HG03139 (cell line): ENCODE measurements around the gene CLRN3.

Source experiments
- ATAC-seq: cut with Tn5 transposase; IDR thresholded peaks from one replicate; pipeline ENCODE4 v1.9.1; 2021; ENCODE audit not compliant: unreplicated experiment

CLRN3 gene

GRCh38 chr10:127899766-127900387, 7.1 kb upstream of the CLRN3 start:
- ATAC-seq = no peak

- ATAC-seq = no peak
These were observed 4.4 kb upstream of the CLRN3 start for GRCh38 chr10:127897177-127897576.

- no peak for ATAC-seq
These were observed 3.8 kb upstream of the CLRN3 start for GRCh38 chr10:127896590-127896989.

- ATAC-seq = no peak
These were observed 1.4 kb upstream of the CLRN3 start for GRCh38 chr10:127894146-127894545.

GRCh38 chr10:127890832-127891334, 1.9 kb downstream of the CLRN3 start:
- ATAC-seq = no peak

- no peak for ATAC-seq
These were observed 2.5 kb downstream of the CLRN3 start for GRCh38 chr10:127890216-127890615.

- ATAC-seq = no peak
These were observed 3.0 kb downstream of the CLRN3 start for GRCh38 chr10:127889605-127890195.

- ATAC-seq = no peak
These were observed 4.0 kb downstream of the CLRN3 start for GRCh38 chr10:127888521-127889312.

GRCh38 chr10:127887541-127888415, 5.0 kb downstream of the CLRN3 start:
- no peak for ATAC-seq

- no peak for ATAC-seq
These were observed 6.2 kb downstream of the CLRN3 start for GRCh38 chr10:127886371-127887051.

- ATAC-seq = no peak
These were observed 8.2 kb downstream of the CLRN3 start for GRCh38 chr10:127884501-127884900.

- no peak for ATAC-seq
These were observed 9.2 kb downstream of the CLRN3 start for GRCh38 chr10:127883516-127883915.

GRCh38 chr10:127882801-127883459, 9.8 kb downstream of the CLRN3 start:
- ATAC-seq = no peak

GRCh38 chr10:127882391-127882790, 10.3 kb downstream of the CLRN3 start:
- no peak for ATAC-seq

- no peak for ATAC-seq
These were observed 11.5 kb downstream of the CLRN3 start for GRCh38 chr10:127881262-127881661.

GRCh38 chr10:127880557-127880956, 12.2 kb downstream of the CLRN3 start:
- no peak for ATAC-seq

GRCh38 chr10:127878475-127879055, 14.2 kb downstream of the CLRN3 start:
- no peak for ATAC-seq

- no peak for ATAC-seq
These were observed 15.0 kb downstream of the CLRN3 start for GRCh38 chr10:127877699-127878098.

- no peak for ATAC-seq
These were observed 15.6 kb downstream of the CLRN3 start for GRCh38 chr10:127877116-127877515.

GRCh38 chr10:127875916-127876315, 16.8 kb downstream of the CLRN3 start:
- ATAC-seq = no peak
